Adipose tissue (tissue), 3 donors: Measurements from ENCODE around the gene DLGAP4. TPM values are rescaled to one million over a fixed set of nuclear protein-coding genes. Genes with fewer than 3 reads are reported as not detected.
A peak's percentile ranks its signal among the peaks of the same experiment; 100 is the strongest.

Experiments
- H3K27ac ChIP-seq: one replicate; pipeline ENCODE4 v1.5.1; 2013; ENCODE audit warnings: low read depth, low read length
- WGBS, 3 donors: extraction: QIAGEN DNeasy Blood & Tissue Kit; methylation state at CpG; one replicate each; pipeline ENCODE4 v1.1.7; 2013; 5-methylcytosine and 5-hydroxymethylcytosine counted together
- polyA plus RNA-seq, 3 donors: library from polyadenylated mRNA; stranded (reverse); fragments of 200-250 nt; gene quantifications; one replicate each; pipeline ENCODE4 v1.2.3, GENCODE V29; 2013
- donor health status: healthy with polysubstance abuse.
- donor health status: Bipolar disorder and iron deficiency.
- donor health status: healthy.

The DLGAP4 gene
- polyA plus RNA-seq, 3 donors = 20.1 to 41.2 (median 31.9) TPM

- 54 to 64% (median 57%) methylated on average over 4 of the region's 4 CpGs for WGBS, 3 donors
- H3K27ac ChIP-seq = no peak overlapping the region
These were observed 148.2 kb downstream of the DLGAP4 start for GRCh38 chr20:36454332-36454697.

DNA sequence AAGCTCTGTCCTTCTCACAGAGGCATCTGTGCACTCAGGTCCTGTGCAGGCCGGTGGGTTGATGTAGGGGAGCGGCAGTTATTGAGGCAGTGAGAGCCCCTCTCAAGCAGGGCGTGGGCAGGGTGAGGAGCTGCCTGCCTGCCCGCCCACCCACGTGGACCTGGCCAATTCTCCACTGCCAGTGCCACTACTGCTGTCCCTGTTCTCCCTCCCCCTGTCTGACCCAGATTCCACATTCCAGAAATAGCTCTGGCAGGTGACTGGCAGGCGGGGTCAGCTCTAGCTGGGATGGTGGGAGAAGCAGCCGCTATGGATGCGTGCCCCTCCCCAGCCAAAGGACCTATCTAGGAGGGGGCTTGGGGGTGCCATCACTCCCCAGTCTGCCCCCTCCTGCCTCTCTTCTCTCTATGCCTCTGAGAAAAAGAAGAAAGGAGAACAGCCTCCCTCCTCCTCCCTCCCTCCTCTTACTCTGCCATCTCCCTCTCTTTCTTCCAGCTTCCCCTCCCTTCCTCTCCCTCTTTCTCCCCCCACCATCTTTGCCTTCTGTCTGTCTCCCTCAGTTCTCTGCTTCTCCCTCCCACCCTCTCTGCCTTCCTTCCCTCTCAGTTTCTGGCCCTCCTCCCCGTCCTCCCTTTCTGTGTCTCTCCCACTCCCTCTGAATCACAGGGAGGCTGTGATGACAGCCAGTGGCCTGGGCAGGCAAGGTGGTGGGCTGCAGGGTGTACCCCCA lies 148.7 kb downstream of the DLGAP4 start:
- 25 to 43% (median 42%) methylated on average over 9 of the region's 9 CpGs for WGBS, 3 donors
- H3K27ac ChIP-seq = no peak overlapping the region

- WGBS, 3 donors = 83 to 87% (median 86%) methylated on average over 9 of the region's 9 CpGs
- H3K27ac ChIP-seq = no peak overlapping the region
These were observed 150.0 kb downstream of the DLGAP4 start for GRCh38 chr20:36455972-36456625.

GRCh38 chr20:36460648-36461599 lies 154.8 kb downstream of the DLGAP4 start:
- peak overlapping the region; percentile 78 for H3K27ac ChIP-seq
- WGBS, 3 donors = 9 to 12% (median 11%) methylated on average over 61 to 91 of the region's 96 CpGs

GRCh38 chr20:36461600-36462439 lies 155.7 kb downstream of the DLGAP4 start:
- 0 to 2% (median 1%) methylated on average over 25 to 38 of the region's 58 CpGs for WGBS, 3 donors
- H3K27ac ChIP-seq = peak overlapping the region; percentile 78

GRCh38 chr20:36462440-36463211 lies 156.5 kb downstream of the DLGAP4 start:
- H3K27ac ChIP-seq = peak overlapping the region; percentile 43
- WGBS, 3 donors = 1 to 5% (median 2%) methylated on average over 16 to 21 of the region's 21 CpGs

DNA sequence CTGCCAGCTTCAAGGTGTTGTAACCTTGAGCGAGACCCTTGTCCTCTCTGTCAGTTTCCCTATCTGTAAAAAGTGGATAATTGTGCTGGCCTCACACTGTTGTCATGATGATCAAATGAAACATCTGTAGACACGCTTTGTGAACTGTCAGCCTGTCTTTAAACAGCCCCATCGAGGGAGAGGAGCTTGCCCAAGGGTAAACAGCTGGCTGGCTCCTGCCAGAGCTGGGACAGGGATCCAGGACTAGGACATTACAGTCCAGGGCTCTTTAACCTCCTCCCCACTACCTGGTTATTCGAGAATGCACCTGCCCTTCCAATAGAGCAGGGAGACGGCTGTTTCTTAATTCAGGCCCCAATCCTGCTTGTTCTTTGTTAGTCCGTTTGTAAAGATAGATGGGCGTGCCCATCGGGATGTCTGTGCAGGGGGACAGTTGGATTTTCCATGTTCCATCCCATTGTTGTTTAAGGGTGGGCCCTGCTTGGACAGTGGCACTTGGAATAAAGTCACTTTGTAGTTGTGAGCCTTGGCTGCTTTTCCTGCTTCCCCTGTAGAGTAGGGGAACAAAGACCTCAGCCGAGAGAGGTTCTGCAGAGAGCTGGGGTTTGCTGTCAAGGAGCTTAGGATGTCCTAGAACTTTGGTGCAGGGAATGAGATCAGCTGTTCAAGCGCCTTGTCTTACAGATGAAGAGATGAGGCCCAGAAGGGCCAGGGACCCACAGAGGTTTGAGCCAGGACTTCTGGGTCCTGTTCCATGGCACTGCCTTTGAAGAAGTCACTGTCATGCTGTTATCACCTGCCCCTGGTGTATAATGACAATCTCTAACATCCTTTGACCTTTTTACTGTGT lies 157.3 kb downstream of the DLGAP4 start:
- H3K27ac ChIP-seq = no peak overlapping the region
- 20 to 52% (median 44%) methylated on average over 10 of the region's 10 CpGs for WGBS, 3 donors

- 33 to 57% (median 53%) methylated on average over 12 of the region's 12 CpGs for WGBS, 3 donors
- H3K27ac ChIP-seq = peak overlapping the region; percentile 70
These were observed 159.3 kb downstream of the DLGAP4 start for GRCh38 chr20:36465109-36466080.

GRCh38 chr20:36466089-36466488 lies 159.9 kb downstream of the DLGAP4 start:
- 32 to 64% (median 62%) methylated on average over 3 of the region's 3 CpGs for WGBS, 3 donors
- peak overlapping the region; percentile 17 for H3K27ac ChIP-seq

DNA sequence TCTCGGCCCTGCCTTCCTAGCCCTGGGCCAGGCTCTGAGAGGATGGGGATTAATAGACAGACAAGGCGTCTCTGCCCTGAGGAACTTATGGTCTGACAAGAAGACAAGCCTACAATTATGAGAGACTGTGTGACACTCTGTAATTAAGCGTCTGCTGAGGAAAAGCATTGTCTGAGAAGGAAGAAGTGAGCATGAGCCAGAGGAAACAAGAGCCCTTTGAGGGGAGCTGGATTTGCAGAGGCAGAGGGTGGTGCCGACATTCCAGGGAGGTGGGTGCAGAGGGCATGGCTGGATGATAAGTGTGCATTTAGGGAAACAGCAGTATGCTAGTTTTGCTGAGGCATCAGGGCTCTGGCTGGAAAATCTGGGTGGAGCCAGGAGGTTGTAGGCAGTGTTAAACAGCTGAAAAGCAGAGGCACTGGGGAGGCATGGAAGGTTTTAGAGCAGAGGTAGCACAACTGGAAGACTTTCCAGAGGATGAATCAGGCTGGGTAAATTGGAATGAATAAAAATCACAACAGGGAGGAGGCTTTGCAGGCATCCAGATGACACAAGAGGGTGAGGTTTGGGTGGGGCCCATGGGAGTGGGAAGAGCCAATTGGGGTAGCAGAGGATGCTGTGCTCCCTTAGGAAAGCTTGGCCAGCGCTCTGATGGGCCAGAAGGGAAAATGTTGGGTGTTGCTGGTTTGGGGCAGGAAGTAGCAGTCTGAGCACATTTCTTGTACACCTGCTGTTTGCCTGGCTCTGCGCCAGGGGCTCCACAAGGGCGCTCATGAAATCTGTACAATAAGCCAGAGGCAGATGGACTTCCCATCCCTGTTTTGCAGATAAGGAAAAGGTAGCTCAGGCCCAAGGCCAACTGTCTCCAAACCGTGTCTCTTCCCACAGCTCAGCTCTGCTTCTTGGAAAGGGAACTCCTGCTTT lies 161.2 kb downstream of the DLGAP4 start:
- WGBS, 3 donors = 21 to 26% (median 23%) methylated on average over 8 of the region's 8 CpGs
- H3K27ac ChIP-seq = no peak overlapping the region

DNA sequence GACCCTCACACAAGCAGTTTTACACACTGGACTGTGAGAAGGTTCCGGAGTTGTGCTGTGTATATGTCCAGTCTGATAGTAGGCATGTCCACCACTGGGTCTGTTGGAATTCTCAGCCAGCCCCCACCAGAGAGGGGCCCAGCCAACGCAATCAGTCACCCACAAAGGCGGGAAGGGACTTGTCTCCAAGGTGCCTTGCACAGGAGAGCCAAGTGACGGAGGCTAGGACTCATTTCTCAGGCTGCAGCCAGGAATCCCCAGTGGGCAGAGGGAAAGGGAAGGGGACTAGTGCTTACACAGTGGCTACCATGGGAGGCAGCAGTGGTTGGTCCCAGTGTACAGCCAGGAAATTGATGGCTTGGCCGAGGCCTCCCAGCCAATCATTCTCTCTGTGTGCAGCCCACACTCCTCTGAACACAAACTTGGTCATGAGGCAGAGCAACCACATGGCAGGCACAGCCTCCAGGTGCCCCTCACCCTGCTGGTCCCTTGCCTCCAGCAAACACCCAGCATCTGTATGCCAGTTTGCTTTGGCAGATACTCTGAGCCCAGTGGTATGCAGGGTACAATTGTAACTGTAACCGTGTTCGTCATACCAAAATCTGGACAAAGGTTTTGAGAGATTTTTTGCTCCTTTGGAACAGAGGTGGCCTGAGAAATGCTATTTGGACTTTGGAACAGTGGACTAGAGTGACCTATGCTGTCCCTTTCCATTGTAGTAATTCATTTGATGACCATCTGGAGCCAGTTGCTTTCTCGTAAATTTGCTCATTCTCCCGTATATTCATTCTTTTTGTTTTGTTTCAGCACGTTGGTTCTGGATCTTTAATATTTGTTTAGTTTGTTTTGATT lies 162.2 kb downstream of the DLGAP4 start:
- 35 to 76% (median 72%) methylated on average over 10 of the region's 10 CpGs for WGBS, 3 donors
- no peak overlapping the region for H3K27ac ChIP-seq

- WGBS, 3 donors = 24 to 41% (median 28%) methylated on average over 2 of the region's 2 CpGs
- H3K27ac ChIP-seq = no peak overlapping the region
These were observed 163.8 kb downstream of the DLGAP4 start for GRCh38 chr20:36469973-36470372.

DNA sequence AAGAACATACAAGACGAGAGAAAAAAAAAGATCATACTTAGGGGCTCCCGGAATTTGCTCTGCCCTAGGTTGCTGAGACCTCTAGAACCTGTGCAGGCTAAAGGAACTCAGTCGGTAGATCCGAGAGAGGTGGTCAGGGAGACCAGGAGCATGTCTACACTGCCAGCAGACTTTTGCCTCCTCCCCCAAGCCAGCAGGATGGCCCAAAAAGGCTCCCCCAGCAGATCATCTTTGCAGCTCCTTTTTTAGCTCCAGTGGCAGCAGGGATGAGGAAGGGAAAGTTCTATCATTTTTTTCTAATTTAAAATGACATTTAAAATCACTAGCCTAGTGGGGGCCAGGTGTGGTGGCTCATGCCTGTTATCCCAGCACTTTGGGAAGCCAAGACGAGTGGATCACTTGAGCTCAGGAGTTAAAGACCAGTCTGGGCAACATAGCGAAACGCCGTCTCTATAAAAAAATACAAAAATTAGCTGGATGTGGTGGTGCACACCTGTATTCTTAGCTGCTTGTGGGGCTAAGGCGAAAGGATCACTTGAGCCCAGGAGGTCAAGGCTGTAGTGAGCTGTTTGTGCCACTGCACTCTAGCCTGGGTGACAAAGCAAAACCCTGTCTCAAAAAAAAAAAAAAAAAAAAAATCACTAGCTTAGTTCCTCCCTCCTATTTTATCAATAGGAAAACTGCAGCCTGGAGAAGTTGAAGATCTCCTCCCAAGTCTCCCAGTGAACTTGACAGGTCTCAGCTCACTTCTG lies 165.9 kb downstream of the DLGAP4 start:
- H3K27ac ChIP-seq = peak overlapping the region; percentile 23
- WGBS, 3 donors = 72 to 81% (median 79%) methylated on average over 9 of the region's 9 CpGs
